ENCODE results near the gene MXI1. TPM values are rescaled to one million over a fixed set of nuclear protein-coding genes. Genes with fewer than 3 reads are reported as not detected.

MXI1 gene
- total and polyA plus RNA-seq, 2 of the 4 experiments (the other 2 are of a cell fraction), result 7.2 to 11.8 TPM

GRCh38 chr10:110163192-110163773 is 44.1 kb upstream of the MXI1 start:
- H2BK5ac ChIP-seq (ENCODE audit: low read depth, low read length, poor library complexity, severe bottlenecking), result no peak overlapping the region
- no peaks in the 10 kb centered on the region; the same call in 1 of the 2 replicates for H3K9me3 ChIP-seq (ENCODE audit: control insufficient read depth, insufficient read depth, low read length)
- no peak overlapping the region for H3K4ac ChIP-seq (ENCODE audit: low read depth, low read length)
- in situ Hi-C loops (cut with MboI; ENCODE audit: low sequenced_read_pairs), result no loop called here
- H3K79me1 ChIP-seq (ENCODE audit: low read depth in 1 of 2, low read length in 2 of 2), result no peaks in the 10 kb centered on the region
- no peak overlapping the region for H2BK20ac ChIP-seq (ENCODE audit: low read depth, low read length)
- no peak overlapping the region for H4K8ac ChIP-seq (ENCODE audit: low read depth in 2 of 2, low read length in 2 of 2)
- TF ChIP-seq SMC3 (IDR thresholded peaks at IDR 0.05; ENCODE audit: low read depth, low read length) (no peak), FOS (IDR thresholded peaks at IDR 0.05; ENCODE audit: low read depth, low read length) (no peak), MXI1 (IDR thresholded peaks at IDR 0.05; ENCODE audit: borderline replicate concordance, low read depth, low read length) (no peak), BHLHE40 (IDR thresholded peaks at IDR 0.05; ENCODE audit: low read depth, low read length) (no peak), CTCF (conservative IDR thresholded peaks at IDR 0.05; ENCODE audit: low read depth, low read length) (no peak), CHD1 (IDR thresholded peaks at IDR 0.05; ENCODE audit: low read depth, low read length) (no peak), RFX5 (IDR thresholded peaks at IDR 0.05; ENCODE audit: low read depth, low read length) (no peak), ELK1 (IDR thresholded peaks at IDR 0.05; ENCODE audit: borderline replicate concordance, low read depth, low read length) (no peak), MAZ (IDR thresholded peaks at IDR 0.05; ENCODE audit: borderline replicate concordance, low read depth, low read length) (no peak), NFE2L2 (IDR thresholded peaks at IDR 0.05; ENCODE audit: low read depth, low read length) (no peak), RCOR1 (IDR thresholded peaks at IDR 0.05; ENCODE audit: insufficient replicate concordance, low read length) (no peak), MAFK (IDR thresholded peaks at IDR 0.05; ENCODE audit: low read depth, low read length) (no peak), CEBPB (IDR thresholded peaks at IDR 0.05; ENCODE audit: low read depth, low read length) (no peak), RAD21 (IDR thresholded peaks at IDR 0.05; ENCODE audit: low read length) (no peak), POLR2A (IDR thresholded peaks at IDR 0.05; ENCODE audit: low read depth, low read length) (no peak)
- TF ChIP-seq, protein P1, sequence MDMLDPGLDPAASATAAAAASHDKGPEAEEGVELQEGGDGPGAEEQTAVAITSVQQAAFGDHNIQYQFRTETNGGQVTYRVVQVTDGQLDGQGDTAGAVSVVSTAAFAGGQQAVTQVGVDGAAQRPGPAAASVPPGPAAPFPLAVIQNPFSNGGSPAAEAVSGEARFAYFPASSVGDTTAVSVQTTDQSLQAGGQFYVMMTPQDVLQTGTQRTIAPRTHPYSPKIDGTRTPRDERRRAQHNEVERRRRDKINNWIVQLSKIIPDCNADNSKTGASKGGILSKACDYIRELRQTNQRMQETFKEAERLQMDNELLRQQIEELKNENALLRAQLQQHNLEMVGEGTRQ (IDR thresholded peaks at IDR 0.05; ENCODE audit: low read depth, low read length), result no peak
- ATAC-seq (ENCODE audit: low read depth) (no peak), DNase-seq (no peak)
- H4K5ac ChIP-seq (ENCODE audit: low read depth, low read length), result no peak overlapping the region
- no peak overlapping the region for H2BK15ac ChIP-seq (ENCODE audit: low read depth, low read length)
- H3K9ac ChIP-seq (ENCODE audit: low read depth, low read length), result no peak overlapping the region
- H2BK120ac ChIP-seq (ENCODE audit: low read depth, low read length), result no peak overlapping the region
- 40% methylated on average over 1 of the region's 5 CpGs; no CpG with 5 or more reads in 1 of the 2 experiments for WGBS, 2 experiments (ENCODE audit: extremely low coverage in 2 of 2, insufficient read length in 1 of 2)
- dilution Hi-C loops (cut with HindIII; ENCODE audit: low sequenced_read_pairs, unreplicated experiment), result no loop called here
- peaks cover 58% of the 10 kb centered on the region for H3K27me3 ChIP-seq (ENCODE audit: control insufficient read depth, insufficient read depth, low read length)
- no peak overlapping the region for H3K23ac ChIP-seq (ENCODE audit: low read depth, low read length)
- BruUV-seq (replicated peaks), result no TSS peak
- no peak overlapping the region for H3K27ac ChIP-seq (ENCODE audit: insufficient read depth, low read length)
- H3K14ac ChIP-seq (replicated peaks; ENCODE audit: low read depth, low read length), result no peak overlapping the region
- CTCF ChIA-PET, result interaction anchor here (1.0 to 1.4 kb wide), 2 partner anchors 33 to 43 kb away, joined by 3 read pairs; no protein-coding TSS in a partner anchor
- no peaks in the 10 kb centered on the region for H3K4me1 ChIP-seq (ENCODE audit: control insufficient read depth, insufficient read depth, low read length)
- no peaks in the 10 kb centered on the region for H4K20me1 ChIP-seq (ENCODE audit: insufficient read depth, low read length)
- H3K36me3 ChIP-seq (ENCODE audit: control insufficient read depth, insufficient read depth, low read length), result no peaks in the 10 kb centered on the region
- H3K4me2 ChIP-seq (ENCODE audit: low read depth, low read length), result no peak overlapping the region
- H2AFZ ChIP-seq (replicated peaks; ENCODE audit: low read length, poor library complexity), result no peak overlapping the region
- intact Hi-C loops (cut with micrococcal nuclease), result no loop called here
- POLR2A ChIA-PET (ENCODE audit: unreplicated experiment), result no interaction called here
- no peak overlapping the region for H3K56ac ChIP-seq (ENCODE audit: extremely low read depth, insufficient read depth, low read length)
- H3K4me3 ChIP-seq (ENCODE audit: insufficient read depth, low read depth, low read length), result no peak overlapping the region
- no peak overlapping the region for H2AK5ac ChIP-seq (ENCODE audit: low read depth, low read length)
- H4K91ac ChIP-seq (ENCODE audit: insufficient read depth, low read depth, low read length), result no peak overlapping the region
- H3K18ac ChIP-seq (ENCODE audit: low read depth, low read length), result no peak overlapping the region
- H3K9me1 ChIP-seq (ENCODE audit: insufficient read depth, low read length), result no peaks in the 10 kb centered on the region
- H2AK9ac ChIP-seq (replicated peaks; ENCODE audit: low read depth, low read length, poor library complexity), result no peak overlapping the region
